Right lobe of liver (tissue), 6 donors: ENCODE data around the gene CPTP. TPM values are rescaled to one million over a fixed set of nuclear protein-coding genes. Genes with fewer than 3 reads are reported as not detected.

Experiments
- ATAC-seq, 4 donors: fragments of 200-7000 bp; cut with Tn5 transposase; one replicate each; pipeline ENCODE4 v1.9.1; 2020; ENCODE audit warnings: mild to moderate bottlenecking in 4 of 4, moderate library complexity in 4 of 4
- DNase-seq, 3 donors: peaks; one replicate each; pipeline ENCODE4 v3.0.0-alpha.2; 2020
- H3K27ac ChIP-seq, 3 donors: fragments of 200-600 bp; one replicate each; pipeline ENCODE4 v1.8.0; 2022
- H3K27me3 ChIP-seq, 2 donors: fragments of 200-600 bp; one replicate each; pipeline ENCODE4 v1.8.0; 2022
- H3K36me3 ChIP-seq, 4 donors: fragments of 200-600 bp; sonication (generic) in 1 of 4; one replicate each; pipeline versions ENCODE4 v1.5.1 to v1.8.0; 2017 to 2022; ENCODE audit warnings: control low read depth in 1 of 4
- H3K4me1 ChIP-seq, 4 donors: fragments of 200-600 bp; sonication (generic) in 1 of 4; one replicate each; pipeline versions ENCODE4 v1.5.1 to v1.8.0; 2017 to 2022; ENCODE audit warnings: control low read depth in 1 of 4
- H3K4me3 ChIP-seq, 3 donors: fragments of 200-600 bp; one replicate each; pipeline ENCODE4 v1.8.0; 2022
- H3K9me3 ChIP-seq, 4 donors: fragments of 200-600 bp; sonication (generic) in 1 of 4; one replicate each; pipeline versions ENCODE4 v1.5.1 to v1.8.0; 2017 to 2022; ENCODE audit warnings: control low read depth in 1 of 4
- CTCF ChIP-seq, 4 donors: fragments of 200-600 bp in 3 of 4; fragments of 450-650 bp in 1 of 4; IDR thresholded peaks; one replicate each; pipeline versions ENCODE4 v1.5.1 to v1.8.0; 2016 to 2022; ENCODE audit warnings: antibody characterized with exemption in 4 of 4, mild to moderate bottlenecking in 2 of 4
- POLR2A ChIP-seq: fragments of 450-650 bp; IDR thresholded peaks from one replicate; pipeline ENCODE4 v1.6.1; 2017; ENCODE audit warnings: antibody characterized with exemption, mild to moderate bottlenecking
- WGBS: methylation state at CpG from one replicate; pipeline ENCODE4 v1.1.6; 2018; ENCODE audit warnings: low coverage, low lambda C conversion rate; ENCODE audit not compliant: insufficient coverage; ENCODE audit errors: missing lambda C conversion rate; 5-methylcytosine and 5-hydroxymethylcytosine counted together
- intact Hi-C, 2 donors: fragments of 100-400 bp; cut with DNase I; formaldehyde crosslinking; loops; one replicate each; pipeline versions ENCODE4 v1.11.2 to v1.14.1; 2022
- total RNA-seq, 6 experiments: library from RNA; depleted of rRNA in 2 of 6; stranded (reverse); fragments of >200 nt in 2 of 6; fragmentation: NEBNext Ultra II Directional in 3 of 6; extraction: Animal tissue kit (Norgen Biotek cat#: 25700) in 3 of 6; gene quantifications; one replicate each; pipeline versions ENCODE4 v1.1.0 to v1.2.4, GENCODE V29; 2016 to 2023
- donor health status: DM: no; HTN: yes; CAD: no.
- donor health status: DM: no; HTN: no; CAD: no.
- donor health status: DM: no; HTN: no; CAD: no.
- donor health status: DM: no; HTN: yes; CAD: no.
- donor health status: DM: no; HTN: yes; CAD: no.

The CPTP gene
- total RNA-seq, 6 experiments from 2014 or later: 26.9 to 57.7 (median 33.1) TPM

- no peaks in the 10 kb centered on the region for H3K9me3 ChIP-seq
- intact Hi-C loops: no loop called here
- H3K36me3 ChIP-seq: peaks cover 0 to 6% (median 1%) of the 10 kb centered on the region in 4 donors
- H3K27ac ChIP-seq: no peak overlapping the region
- 70% methylated on average over 7 of the region's 36 CpGs for WGBS
- ATAC-seq: peak; percentile 3 to 45 (median 12)
- H3K27me3 ChIP-seq: no peaks in the 10 kb centered on the region
- no peak for DNase-seq
- H3K4me3 ChIP-seq: no peak overlapping the region
- peaks cover 0 to 5% (median 0%) of the 10 kb centered on the region in 4 donors for H3K4me1 ChIP-seq
- TF ChIP-seq POLR2A (no peak), CTCF (IDR thresholded peaks at IDR 0.05) (no peak)
Measured at GRCh38 chr1:1333551-1334241, 9.1 kb downstream of the CPTP start.

DNA sequence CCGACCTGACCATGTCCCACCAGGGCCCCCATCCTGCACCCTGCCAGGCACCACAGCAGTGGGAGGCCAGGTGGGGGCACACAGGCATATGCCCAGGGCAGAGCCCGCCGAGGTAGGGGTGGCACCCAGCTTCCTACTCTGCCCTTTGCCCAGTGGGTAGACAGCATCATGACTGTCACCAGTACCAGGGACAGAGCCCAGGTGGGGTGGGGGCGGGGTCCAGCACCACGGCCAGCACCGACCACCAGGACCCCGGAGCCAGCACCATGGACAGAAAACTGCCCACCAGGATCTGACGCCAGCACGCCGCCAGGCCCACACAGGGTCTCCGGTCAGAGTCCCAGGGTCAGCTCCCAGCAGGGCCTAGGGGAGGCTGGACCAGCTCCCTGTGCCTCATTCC is 10.2 kb downstream of the CPTP start:
- Histone ChIP-seq H3K4me3 (no peak overlapping the region), H3K4me1 (peaks cover 0 to 5% (median 0%) of the 10 kb centered on the region in 4 donors), H3K9me3 (no peaks in the 10 kb centered on the region), H3K27ac (no peak overlapping the region), H3K36me3 (peaks cover 0 to 15% (median 1%) of the 10 kb centered on the region in 4 donors), H3K27me3 (no peaks in the 10 kb centered on the region)
- intact Hi-C loops: no loop called here
- no peak for TF ChIP-seq POLR2A
- TF ChIP-seq CTCF (IDR thresholded peaks at IDR 0.05): no peak
- ATAC-seq (no peak), DNase-seq (no peak)
- 60% methylated on average over 1 of the region's 11 CpGs for WGBS

- DNase-seq: no peak
- peaks cover 0 to 5% (median 0%) of the 10 kb centered on the region in 4 donors for H3K4me1 ChIP-seq
- intact Hi-C loops: no loop called here
- no peaks in the 10 kb centered on the region for H3K9me3 ChIP-seq
- no peak for ATAC-seq
- H3K36me3 ChIP-seq: peaks cover 0 to 15% (median 1%) of the 10 kb centered on the region in 4 donors
- no peaks in the 10 kb centered on the region for H3K27me3 ChIP-seq
- WGBS: 60% methylated on average over 1 of the region's 16 CpGs
- no peak for TF ChIP-seq POLR2A
- no peak for TF ChIP-seq CTCF (IDR thresholded peaks at IDR 0.05)
- H3K4me3 ChIP-seq: no peak overlapping the region
- H3K27ac ChIP-seq: no peak overlapping the region
Measured at GRCh38 chr1:1335283-1335682, 10.7 kb downstream of the CPTP start.

DNA sequence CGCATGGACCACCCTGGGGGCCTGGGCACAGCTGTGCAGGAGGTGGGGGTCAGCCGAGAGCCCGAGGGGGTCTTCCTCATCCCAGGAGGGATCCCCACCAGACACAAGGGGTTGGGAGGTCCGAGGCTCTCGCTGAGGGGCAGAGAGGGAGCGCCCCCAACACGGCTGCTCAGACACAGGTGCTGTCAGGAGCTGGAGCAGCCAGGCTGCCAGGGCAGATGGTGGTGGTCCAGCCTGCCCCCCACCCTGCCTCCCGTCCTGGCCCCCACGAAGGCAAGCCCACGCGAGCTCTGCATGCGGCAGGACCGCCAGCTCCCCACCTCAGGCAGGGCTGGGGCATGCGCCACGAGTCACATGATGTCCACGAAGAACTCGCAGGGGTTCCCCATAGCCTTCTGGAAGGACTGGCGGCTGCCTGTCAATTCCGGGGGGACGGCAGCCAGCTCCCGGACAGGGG is 11.2 kb downstream of the CPTP start:
- DNase-seq: no peak
- H3K4me3 ChIP-seq: no peak overlapping the region
- no peaks in the 10 kb centered on the region for H3K9me3 ChIP-seq
- H3K27ac ChIP-seq: no peak overlapping the region
- intact Hi-C loops: no loop called here
- ATAC-seq: no peak
- H3K4me1 ChIP-seq: peaks cover 0 to 5% (median 0%) of the 10 kb centered on the region in 4 donors
- 55% methylated on average over 2 of the region's 21 CpGs for WGBS
- peaks cover 0 to 15% (median 2%) of the 10 kb centered on the region in 4 donors for H3K36me3 ChIP-seq
- TF ChIP-seq CTCF (IDR thresholded peaks at IDR 0.05): no peak
- TF ChIP-seq POLR2A: no peak
- no peaks in the 10 kb centered on the region for H3K27me3 ChIP-seq
